Measurements from ENCODE around the gene ELP4.

DNA sequence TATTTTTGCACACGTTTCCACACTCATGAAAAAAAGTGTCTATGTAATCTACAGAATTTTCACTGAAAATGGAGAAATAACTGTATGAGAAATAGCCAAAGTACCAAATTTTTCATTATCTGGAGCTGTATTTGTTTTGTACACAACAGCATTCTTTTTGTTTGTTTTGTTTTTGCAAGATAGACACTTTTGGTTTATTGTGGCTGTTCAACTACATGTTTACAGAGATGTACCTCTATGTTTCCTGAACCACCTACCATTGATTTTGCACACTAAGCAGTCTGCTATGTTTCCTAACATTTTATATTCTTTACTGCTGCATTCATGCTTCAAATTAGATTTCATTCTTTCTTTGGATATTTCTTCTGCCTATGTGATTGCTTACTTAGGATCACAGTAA is 116.3 kb downstream of the ELP4 start:
- no peak for TF ChIP-seq CTCF (conservative IDR thresholded peaks at IDR 0.05; ENCODE audit: low read depth, low read length)
- TF ChIP-seq EZH2 (IDR thresholded peaks at IDR 0.05; ENCODE audit: low read length, unreplicated experiment) = no peak
- no peak for TF ChIP-seq EZH2phosphoT487 (IDR thresholded peaks at IDR 0.05; ENCODE audit: borderline replicate concordance, low read length)

All from PC-3 (cell line).